ENCODE measurements around the gene ADGRG3.

Gene ADGRG3

GRCh38 chr16:57668263-57668571 is at the start of gene ADGRG3:
Gene ADGRG3, plus strand, starts transcription at chr16:57668306. Its CDS starts 42 bp downstream, at chr16:57668348.
- no peak for DNase-seq (ENCODE audit: low spot score)

DNA sequence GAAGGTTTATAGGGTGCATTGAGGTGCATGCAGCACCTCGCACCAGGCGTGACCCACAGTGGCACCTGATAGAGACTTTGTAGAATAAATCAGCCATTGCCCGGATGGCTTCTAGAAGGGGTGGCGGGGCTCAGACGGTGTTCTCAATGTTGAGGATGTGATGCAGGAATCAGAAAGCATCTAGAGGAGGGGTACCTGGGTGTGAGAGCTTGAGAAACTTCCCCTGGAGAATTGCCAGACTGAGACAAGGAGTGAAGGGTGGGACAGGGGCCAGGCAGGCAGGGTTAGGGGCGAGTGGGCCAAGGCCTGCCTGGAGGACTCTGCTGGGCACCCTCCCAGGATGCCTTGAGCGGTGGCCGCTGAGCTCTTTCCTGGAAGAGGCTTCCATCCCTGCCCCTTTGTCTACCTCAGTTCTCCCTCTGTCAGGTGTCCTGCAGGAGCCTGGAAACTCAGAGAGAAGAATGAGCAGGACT is 48.9 kb upstream of the ADGRG3 start:
- DNase-seq (ENCODE audit: low spot score): no peak

DNA sequence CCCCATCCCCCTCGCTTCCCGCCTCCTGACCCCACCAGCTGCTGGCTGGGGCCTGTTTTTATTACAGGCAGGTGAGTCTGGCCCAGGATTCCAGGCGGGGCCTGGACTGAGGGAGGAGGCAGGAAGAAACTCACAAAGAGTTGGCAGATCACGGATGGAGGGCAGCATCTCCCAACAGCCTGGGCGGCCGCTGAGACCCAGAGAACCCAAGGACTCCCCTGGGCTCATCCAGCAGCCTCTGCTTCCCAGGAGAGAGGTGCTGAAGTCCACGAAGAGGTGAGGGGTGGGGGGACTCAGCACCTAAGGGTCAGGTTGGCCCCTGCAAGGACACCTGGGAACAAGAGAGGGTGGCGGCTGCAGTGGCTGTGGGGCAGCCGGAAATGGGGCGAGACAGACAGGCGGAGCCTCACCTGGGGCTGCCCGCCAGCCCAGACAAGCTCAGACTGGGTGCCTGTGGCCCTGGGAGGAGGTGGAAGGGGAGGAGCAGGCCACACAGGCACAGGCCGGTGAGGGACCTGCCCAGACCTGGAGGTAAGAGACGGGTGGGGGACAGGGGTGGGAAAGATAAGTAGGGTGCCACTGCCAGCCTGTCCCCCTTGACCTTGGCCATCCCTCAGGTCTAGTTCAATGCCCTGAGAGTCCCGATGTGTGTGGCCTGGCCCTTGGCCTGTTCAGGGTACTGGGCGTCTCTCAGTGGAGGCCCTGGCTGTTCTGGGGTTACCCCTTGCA is 48.3 kb upstream of the ADGRG3 start:
- DNase-seq (ENCODE audit: low spot score): no peak

GRCh38 chr16:57620335-57621231 is 47.5 kb upstream of the ADGRG3 start:
- DNase-seq (ENCODE audit: low spot score): no peak

- no peak for DNase-seq (ENCODE audit: low spot score)
These were observed 46.4 kb upstream of the ADGRG3 start for GRCh38 chr16:57621521-57622271.

DNA sequence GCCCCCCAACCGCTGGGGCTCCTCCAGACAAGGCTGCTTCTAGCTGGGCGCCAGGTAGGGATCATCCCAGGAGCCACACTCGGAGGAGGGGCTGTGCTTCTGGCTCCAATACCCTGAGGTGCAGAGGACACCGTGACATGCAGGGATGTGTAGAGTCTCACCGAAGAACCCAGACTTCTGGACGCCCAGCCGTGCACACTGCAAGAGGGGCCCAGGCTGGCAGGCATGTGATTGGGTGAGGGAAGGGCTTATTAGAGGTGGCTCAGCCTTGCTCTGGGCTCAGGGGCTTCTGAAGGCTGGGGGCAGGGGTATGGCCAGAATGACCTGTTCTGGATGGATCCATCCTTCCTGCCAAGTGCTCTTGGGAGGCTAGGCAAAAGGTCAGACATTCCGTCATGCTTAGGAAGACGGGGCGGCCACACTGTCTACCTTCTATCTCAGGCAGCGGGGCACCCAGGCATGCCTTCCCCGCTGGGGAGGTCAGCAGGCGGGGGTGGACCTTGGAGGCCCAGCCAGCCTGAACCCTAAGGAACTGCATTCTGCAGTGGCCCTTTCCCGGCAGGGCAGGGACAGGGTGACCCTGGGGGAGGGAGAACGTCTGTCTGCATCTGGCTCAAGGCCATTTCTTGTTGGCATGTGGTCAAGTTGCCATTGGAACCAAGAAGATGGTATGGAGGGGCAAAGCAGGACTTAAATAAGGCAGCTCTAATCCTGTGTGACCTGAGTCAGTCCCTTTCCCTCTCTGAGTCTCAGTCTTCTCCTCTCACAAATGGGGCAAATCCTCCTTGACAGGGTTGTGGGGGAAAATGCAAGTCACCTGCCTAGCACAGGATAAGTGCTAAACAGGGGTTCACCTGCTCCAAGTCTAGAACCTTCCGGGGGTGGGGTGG is 45.5 kb upstream of the ADGRG3 start:
- no peak for DNase-seq (ENCODE audit: low spot score)

DNA sequence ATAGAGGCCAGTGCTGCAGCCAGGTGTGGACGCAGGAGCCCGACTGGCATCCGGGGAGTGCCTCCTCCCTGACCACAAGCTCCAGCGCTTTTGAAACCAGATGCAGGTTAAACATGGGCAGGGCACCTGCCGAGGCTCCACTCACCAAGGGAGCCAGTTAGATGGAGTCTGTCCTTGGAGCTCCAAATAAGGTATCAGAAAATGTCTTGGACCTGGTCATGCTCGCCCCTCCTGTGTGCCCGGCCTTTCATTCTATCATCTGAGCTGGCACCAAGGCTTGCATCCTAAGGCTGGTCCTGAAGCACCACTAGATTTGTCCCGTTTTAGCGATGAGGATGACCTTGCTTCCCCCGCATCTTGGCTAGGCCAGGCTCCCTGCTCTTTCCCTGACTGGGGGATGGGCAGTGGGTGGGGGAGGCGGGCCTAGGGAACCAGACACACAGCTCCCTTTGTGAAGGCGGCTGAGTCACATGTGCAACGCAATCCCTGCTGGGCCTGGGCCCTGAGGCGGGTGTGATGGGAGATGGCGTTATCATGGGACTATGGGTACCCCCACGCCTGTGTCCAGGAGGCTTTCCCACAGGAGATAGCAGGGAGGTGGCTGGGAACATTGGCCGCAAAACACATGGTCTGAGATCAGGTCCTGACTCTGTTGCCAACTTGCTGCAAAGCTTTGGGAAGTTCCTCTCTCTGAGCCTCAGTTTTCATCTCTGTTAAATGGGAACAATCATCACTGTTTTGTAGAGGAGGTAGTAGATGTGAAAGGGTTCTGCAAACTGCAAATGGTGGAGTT is 44.7 kb upstream of the ADGRG3 start:
- no peak for DNase-seq (ENCODE audit: low spot score)

- no peak for DNase-seq (ENCODE audit: low spot score)
These were observed 43.9 kb upstream of the ADGRG3 start for GRCh38 chr16:57624044-57624688.

- no peak for DNase-seq (ENCODE audit: low spot score)
These were observed 43.2 kb upstream of the ADGRG3 start for GRCh38 chr16:57624806-57625500.

DNA sequence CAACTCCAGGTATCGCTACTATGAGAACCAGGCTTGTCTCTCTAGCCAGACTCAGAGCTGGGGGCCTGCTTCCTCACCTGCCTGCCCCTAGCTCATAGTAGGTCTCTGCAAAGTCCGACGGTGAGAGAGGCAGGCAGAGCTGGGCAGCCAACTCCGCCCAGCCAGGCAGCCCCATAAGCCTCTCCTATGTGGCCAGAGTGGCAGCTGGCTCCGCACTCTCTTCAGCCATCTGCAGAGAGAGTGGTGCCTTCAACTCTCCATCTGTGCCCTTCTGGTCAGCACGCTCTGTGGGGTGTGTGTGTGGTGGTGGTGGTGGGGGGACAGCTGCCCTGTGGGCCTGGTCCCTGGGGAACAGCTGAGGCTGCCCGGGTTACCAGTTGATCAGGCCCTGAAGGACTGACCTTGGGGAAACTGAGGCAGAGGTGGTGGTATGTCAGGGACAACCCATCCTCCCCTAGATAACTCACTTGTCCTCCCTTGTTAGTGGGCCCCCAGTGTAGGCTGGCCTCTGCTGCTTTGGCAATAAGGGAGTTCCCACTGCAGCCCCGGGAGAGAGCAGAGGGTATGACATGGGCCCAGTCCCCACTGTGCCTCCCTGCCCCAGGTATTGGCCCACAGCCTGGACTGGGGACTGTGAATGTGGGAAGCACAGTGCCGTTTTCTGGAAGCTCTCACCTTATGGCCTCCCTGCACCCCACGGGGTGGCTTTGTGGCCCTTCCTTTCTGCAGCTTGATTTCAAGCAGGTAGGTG is 41.5 kb upstream of the ADGRG3 start:
- no peak for DNase-seq (ENCODE audit: low spot score)

DNA sequence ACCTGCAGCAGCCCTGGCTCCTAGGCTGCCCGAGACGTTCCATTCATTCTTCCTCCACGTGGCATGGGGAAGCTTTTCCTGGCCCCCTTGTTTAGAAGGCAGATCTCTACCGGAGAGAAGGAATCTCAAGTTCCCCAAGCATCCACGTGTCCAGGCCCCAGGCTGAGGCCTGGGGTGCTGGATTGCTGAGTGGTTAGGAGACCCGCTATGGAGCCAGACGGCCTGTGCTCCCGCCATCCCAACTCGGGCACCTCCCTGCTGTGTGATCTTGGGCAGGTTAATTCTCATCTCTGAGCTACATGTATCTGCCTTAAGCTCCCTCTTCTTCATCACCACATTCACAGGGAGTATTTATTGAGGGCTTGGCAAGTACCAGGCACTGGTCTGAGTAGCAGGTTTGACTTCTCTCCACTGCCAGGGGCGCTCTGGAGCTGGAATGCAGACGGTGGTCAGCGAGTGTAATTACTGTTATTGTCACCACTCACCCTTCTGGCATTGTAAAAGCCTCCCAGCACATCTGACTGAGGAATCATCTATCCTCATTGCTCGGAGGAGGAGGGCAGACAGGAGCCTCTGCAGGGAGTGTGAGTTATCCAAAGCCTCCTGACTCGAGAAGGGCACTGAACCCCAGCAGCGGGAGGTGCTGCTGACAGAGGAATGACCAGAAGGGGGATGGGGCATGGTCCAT is 40.8 kb upstream of the ADGRG3 start:
- no peak for DNase-seq (ENCODE audit: low spot score)

DNA sequence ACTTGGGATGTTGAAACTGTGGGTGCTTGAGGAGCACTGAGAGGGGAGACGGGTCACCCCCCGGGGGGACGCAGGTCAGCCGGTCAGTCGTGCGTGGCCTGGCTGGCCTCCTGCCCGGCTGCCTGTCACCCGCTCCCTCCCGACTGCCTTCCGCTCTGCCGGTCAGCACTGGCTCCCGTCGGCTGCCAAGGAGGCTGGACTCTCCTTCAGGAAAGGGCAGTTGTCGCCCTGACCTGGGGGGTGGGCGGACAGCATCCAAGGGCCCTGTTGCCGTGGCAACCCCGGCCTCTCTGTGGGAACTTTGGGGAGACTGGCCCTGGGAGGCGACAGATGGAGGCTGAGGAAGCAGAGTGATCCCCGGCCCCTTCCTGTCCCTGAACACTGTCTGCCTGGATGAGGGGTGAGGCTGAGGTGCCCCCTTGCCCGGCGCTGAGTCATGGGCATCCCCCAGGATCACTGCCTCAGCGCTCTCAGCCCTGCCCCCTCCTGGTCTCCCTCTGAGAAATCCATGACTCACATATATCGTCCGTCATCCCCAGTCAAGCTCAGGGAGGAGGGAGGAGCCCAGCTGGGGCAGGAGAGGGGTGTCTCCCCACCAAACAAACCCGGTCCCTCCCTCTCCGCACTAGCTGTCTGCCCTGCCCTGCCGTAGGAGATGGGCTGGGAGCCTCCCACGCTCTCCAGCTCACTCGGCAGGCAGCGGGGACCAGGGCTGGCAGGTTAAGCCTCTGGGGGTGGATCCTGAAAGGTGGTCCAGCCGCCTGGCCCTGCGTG is 39.9 kb upstream of the ADGRG3 start, which contains the start of gene ADGRG1:
Gene ADGRG1, plus strand, starts transcription at position 623 of the 774 bp plus-strand sequence. CDS start 21,658 bp downstream, outside the sequence.
- DNase-seq (ENCODE audit: low spot score): peak; percentile 61

GRCh38 chr16:57628783-57629293 is 39.3 kb upstream of the ADGRG3 start:
- DNase-seq (ENCODE audit: low spot score): no peak

GRCh38 chr16:57629516-57630406 is 38.3 kb upstream of the ADGRG3 start:
- no peak for DNase-seq (ENCODE audit: low spot score)

DNA sequence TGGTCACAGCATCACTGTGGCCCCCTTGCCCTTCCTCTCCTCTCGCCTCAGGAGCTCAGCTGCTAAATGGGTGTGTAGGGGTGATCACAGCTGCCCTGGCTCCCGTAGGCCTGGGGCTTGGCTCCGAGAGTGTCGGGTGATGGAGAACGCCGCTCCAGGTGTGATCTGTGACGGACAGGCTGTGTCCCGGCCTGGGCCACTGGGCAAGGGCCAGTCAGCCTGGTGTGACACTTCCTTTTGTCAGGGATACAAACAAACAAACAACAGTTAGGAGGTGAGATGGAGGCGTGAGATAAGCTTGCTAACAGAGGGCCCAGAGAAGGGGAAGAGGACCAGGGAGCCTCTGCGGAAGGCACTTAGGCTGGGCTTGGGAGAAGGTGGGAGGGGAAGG is 37.7 kb upstream of the ADGRG3 start:
- DNase-seq (ENCODE audit: low spot score): no peak
